HEK293 (cell line): ENCODE measurements around the gene DCLK1.

ENCODE experiments used
- CTCF ChIA-PET: fragments of 350-600 bp; formaldehyde crosslinking; extraction: SDS; loops from one replicate; lab custom pipeline; 2021; ENCODE audit warnings: antibody characterized with exemption; lab: Yijun Ruan, JAX
- POLR2A ChIA-PET: fragments of 300-600 bp; formaldehyde crosslinking; extraction: SDS; loops from one replicate; lab custom pipeline; 2020; ENCODE audit warnings: antibody characterized with exemption, inconsistent platforms; lab: Yijun Ruan, JAX
- H3K27ac ChIP-seq: fragments of 200-500 bp; sonication (Bioruptor generic); 2 replicates; pipeline ENCODE4 v1.5.1; 2014; ENCODE audit warnings: low read depth, low read length, control low read depth, inconsistent platforms; ENCODE audit errors: extremely low read depth
- H3K36me3 ChIP-seq, 2 experiments: fragments of 200-500 bp in 1 of 2; sonication (Bioruptor generic) in 1 of 2; 1 replicate in 1 of 2; 2 replicates in 1 of 2; pipeline ENCODE4 v1.5.1; 2014 to 2017; ENCODE audit warnings: inconsistent platforms in 2 of 2, low read length in 2 of 2; ENCODE audit not compliant: control insufficient read depth in 2 of 2, insufficient read depth in 1 of 2
- H3K4me1 ChIP-seq: fragments of 200-500 bp; sonication (Bioruptor generic); 2 replicates; pipeline ENCODE4 v1.5.1; 2014; ENCODE audit warnings: mild to moderate bottlenecking, low read length, inconsistent platforms; ENCODE audit not compliant: control insufficient read depth, insufficient read depth
- H3K4me3 ChIP-seq: 2 replicates; pipeline ENCODE4 v1.5.1; 2011; ENCODE audit warnings: low read depth, mild to moderate bottlenecking, control low read depth, low read length, moderate library complexity
- H3K9me3 ChIP-seq: fragments of 200-500 bp; sonication (Bioruptor generic); 2 replicates; pipeline ENCODE4 v1.5.1; 2014; ENCODE audit warnings: low read depth, low read length, inconsistent platforms; ENCODE audit not compliant: control insufficient read depth, insufficient read depth
- GLI4 ChIP-seq: fragments of 450-650 bp; formaldehyde crosslinking; IDR thresholded peaks from 2 replicates; pipeline ENCODE4 v1.5.1; 2016; ENCODE audit warnings: missing biosample characterization, missing genetic modification characterization
- KLF16 ChIP-seq: fragments of 450-650 bp; formaldehyde crosslinking; IDR thresholded peaks from 2 replicates; pipeline ENCODE4 v1.5.1; 2017; ENCODE audit warnings: missing biosample characterization, missing genetic modification characterization
- TRIM28 ChIP-seq: IDR thresholded peaks from 2 replicates; pipeline ENCODE4 v1.6.1; 2011; ENCODE audit warnings: low read length, control low read depth, borderline replicate concordance
- ZIC2 ChIP-seq: fragments of 450-650 bp; formaldehyde crosslinking; IDR thresholded peaks from 2 replicates; pipeline ENCODE4 v1.5.1; 2016; ENCODE audit warnings: missing biosample characterization, missing genetic modification characterization
- ZNF214 ChIP-seq: fragments of 450-650 bp; formaldehyde crosslinking; IDR thresholded peaks from 2 replicates; pipeline ENCODE4 v1.5.1; 2017; ENCODE audit warnings: missing biosample characterization, mild to moderate bottlenecking, missing genetic modification characterization, borderline replicate concordance
- ZNF24 ChIP-seq: fragments of 450-650 bp; formaldehyde crosslinking; IDR thresholded peaks from 2 replicates; pipeline ENCODE4 v1.5.1; 2016; ENCODE audit warnings: missing biosample characterization, missing genetic modification characterization
- ZNF366 ChIP-seq: fragments of 450-650 bp; formaldehyde crosslinking; conservative IDR thresholded peaks from 2 replicates; pipeline ENCODE4 v1.5.1; 2016; ENCODE audit warnings: missing biosample characterization, missing genetic modification characterization
- ZNF423 ChIP-seq: fragments of 450-650 bp; formaldehyde crosslinking; IDR thresholded peaks from 2 replicates; pipeline ENCODE4 v1.5.1; 2016; ENCODE audit warnings: missing biosample characterization, missing genetic modification characterization
- ZNF600 ChIP-seq: fragments of 450-650 bp; formaldehyde crosslinking; IDR thresholded peaks from 2 replicates; pipeline ENCODE4 v1.5.1; 2016; ENCODE audit warnings: missing biosample characterization, missing genetic modification characterization
- ZNF621 ChIP-seq: fragments of 450-650 bp; formaldehyde crosslinking; IDR thresholded peaks from 2 replicates; pipeline ENCODE4 v1.5.1; 2017; ENCODE audit warnings: missing biosample characterization, missing genetic modification characterization
- TF ChIP-seq, protein P1 (sequence below): fragments of 450-650 bp; formaldehyde crosslinking; IDR thresholded peaks from 2 replicates; pipeline ENCODE4 v1.5.1; 2016; ENCODE audit warnings: missing biosample characterization, missing genetic modification characterization
- TF ChIP-seq, protein P2 (sequence below): fragments of 450-650 bp; formaldehyde crosslinking; IDR thresholded peaks from 2 replicates; pipeline ENCODE4 v1.5.1; 2016; ENCODE audit warnings: missing biosample characterization, missing genetic modification characterization
- TF ChIP-seq, protein P3 (sequence below): fragments of 450-650 bp; formaldehyde crosslinking; IDR thresholded peaks from 2 replicates; pipeline ENCODE4 v1.5.1; 2016; ENCODE audit warnings: missing biosample characterization, missing genetic modification characterization, borderline replicate concordance
- TF ChIP-seq, protein P4 (sequence below): fragments of 450-650 bp; formaldehyde crosslinking; IDR thresholded peaks from 2 replicates; pipeline ENCODE4 v1.5.1; 2016; ENCODE audit warnings: missing biosample characterization, missing genetic modification characterization
- TF ChIP-seq, protein P5 (sequence below): IDR thresholded peaks from 2 replicates; pipeline ENCODE4 v1.6.1; 2011; ENCODE audit warnings: mild to moderate bottlenecking, low read depth, low read length, borderline replicate concordance

The DCLK1 gene

DNA sequence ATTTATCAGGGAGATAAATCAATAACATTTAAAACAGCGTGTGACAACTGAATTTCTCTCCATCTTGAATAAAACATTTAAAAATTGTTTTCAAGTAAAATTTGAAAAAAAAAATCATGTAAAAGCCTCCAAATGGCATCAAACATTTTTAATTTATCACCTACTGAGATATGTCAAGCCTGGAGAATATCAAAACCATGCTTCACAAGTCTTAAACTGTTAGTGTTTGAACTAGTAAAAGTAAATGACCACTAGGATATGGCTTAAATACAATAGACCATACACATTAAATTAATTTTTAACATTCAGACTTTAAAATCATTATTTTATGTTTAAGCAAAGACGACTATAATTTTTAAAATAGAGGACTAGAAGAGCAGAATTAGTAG is 281.9 kb downstream of the DCLK1 start:
- H3K4me3 ChIP-seq: no peak overlapping the region
- TF ChIP-seq ZIC2: no peak
- no peaks in the 10 kb centered on the region for H3K36me3 ChIP-seq
- H3K9me3 ChIP-seq: no peaks in the 10 kb centered on the region
- ChIA-PET CTCF (no interaction called here), POLR2A (no interaction called here)
- no peaks in the 10 kb centered on the region for H3K4me1 ChIP-seq
- H3K27ac ChIP-seq: no peak overlapping the region

DNA sequence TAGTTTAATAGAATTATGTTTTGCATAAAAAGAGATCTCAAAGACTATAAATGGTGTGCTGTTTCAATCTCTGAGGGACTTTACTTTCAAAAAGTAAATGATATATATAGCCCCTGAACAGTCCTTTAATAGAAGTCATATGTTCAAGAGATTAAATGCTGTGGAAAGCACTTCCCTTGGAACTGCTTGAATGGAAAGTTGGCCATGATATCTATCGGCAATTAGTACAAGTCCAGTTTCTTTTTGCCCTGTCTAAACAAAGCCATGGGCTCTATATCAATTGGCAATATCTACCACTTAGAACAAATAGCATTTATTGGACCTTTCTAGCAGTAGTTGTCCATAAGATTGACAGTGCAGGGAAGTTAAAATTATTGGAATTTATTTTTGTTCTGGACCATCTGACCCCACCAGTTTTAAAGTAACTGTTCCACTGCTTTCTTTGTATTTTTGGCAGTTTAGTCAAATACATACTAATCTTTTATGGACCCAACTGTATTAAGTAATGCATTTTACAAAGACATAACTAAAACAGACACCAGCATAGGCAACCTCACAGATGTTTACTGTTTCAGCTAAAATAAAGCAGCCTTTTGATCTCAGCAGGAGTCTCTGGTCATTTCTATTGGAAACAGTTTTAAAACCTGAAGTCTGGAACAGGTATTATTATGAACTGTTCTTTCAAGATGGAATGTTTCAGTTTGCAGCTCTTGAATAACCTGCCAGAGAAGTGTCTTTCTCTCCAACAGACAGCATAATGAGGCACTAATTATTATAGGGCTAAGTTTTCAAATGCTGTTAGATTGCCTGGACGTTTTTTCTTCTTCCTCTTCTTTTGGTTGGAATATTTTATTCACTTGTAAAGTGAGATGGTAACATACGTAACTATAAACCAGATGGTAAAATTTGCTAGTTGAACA is 282.6 kb downstream of the DCLK1 start:
- H3K4me1 ChIP-seq: no peaks in the 10 kb centered on the region
- H3K36me3 ChIP-seq: no peaks in the 10 kb centered on the region
- no peak overlapping the region for H3K4me3 ChIP-seq
- CTCF ChIA-PET: no interaction called here
- H3K27ac ChIP-seq: no peak overlapping the region
- TF ChIP-seq ZNF621 (tag by site-specific recombination) (no peak), ZNF214 (tag by site-specific recombination) (no peak), KLF16 (no peak), ZNF423 (tag by site-specific recombination) (no peak), TRIM28 (no peak), GLI4 (tag by site-specific recombination) (no peak), ZNF366 (no peak), ZNF24 (tag by site-specific recombination) (no peak), ZNF600 (tag by site-specific recombination) (no peak)
- TF ChIP-seq, protein P1, sequence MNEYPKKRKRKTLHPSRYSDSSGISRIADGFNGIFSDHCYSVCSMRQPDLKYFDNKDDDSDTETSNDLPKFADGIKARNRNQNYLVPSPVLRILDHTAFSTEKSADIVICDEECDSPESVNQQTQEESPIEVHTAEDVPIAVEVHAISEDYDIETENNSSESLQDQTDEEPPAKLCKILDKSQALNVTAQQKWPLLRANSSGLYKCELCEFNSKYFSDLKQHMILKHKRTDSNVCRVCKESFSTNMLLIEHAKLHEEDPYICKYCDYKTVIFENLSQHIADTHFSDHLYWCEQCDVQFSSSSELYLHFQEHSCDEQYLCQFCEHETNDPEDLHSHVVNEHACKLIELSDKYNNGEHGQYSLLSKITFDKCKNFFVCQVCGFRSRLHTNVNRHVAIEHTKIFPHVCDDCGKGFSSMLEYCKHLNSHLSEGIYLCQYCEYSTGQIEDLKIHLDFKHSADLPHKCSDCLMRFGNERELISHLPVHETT (tag by site-specific recombination): no peak
- TF ChIP-seq, protein P2, sequence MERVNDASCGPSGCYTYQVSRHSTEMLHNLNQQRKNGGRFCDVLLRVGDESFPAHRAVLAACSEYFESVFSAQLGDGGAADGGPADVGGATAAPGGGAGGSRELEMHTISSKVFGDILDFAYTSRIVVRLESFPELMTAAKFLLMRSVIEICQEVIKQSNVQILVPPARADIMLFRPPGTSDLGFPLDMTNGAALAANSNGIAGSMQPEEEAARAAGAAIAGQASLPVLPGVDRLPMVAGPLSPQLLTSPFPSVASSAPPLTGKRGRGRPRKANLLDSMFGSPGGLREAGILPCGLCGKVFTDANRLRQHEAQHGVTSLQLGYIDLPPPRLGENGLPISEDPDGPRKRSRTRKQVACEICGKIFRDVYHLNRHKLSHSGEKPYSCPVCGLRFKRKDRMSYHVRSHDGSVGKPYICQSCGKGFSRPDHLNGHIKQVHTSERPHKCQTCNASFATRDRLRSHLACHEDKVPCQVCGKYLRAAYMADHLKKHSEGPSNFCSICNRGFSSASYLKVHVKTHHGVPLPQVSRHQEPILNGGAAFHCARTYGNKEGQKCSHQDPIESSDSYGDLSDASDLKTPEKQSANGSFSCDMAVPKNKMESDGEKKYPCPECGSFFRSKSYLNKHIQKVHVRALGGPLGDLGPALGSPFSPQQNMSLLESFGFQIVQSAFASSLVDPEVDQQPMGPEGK (tag by site-specific recombination): no peak
- TF ChIP-seq, protein P3, sequence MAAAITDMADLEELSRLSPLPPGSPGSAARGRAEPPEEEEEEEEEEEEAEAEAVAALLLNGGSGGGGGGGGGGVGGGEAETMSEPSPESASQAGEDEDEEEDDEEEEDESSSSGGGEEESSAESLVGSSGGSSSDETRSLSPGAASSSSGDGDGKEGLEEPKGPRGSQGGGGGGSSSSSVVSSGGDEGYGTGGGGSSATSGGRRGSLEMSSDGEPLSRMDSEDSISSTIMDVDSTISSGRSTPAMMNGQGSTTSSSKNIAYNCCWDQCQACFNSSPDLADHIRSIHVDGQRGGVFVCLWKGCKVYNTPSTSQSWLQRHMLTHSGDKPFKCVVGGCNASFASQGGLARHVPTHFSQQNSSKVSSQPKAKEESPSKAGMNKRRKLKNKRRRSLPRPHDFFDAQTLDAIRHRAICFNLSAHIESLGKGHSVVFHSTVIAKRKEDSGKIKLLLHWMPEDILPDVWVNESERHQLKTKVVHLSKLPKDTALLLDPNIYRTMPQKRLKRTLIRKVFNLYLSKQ (tag by site-specific recombination): no peak
- TF ChIP-seq, protein P4, sequence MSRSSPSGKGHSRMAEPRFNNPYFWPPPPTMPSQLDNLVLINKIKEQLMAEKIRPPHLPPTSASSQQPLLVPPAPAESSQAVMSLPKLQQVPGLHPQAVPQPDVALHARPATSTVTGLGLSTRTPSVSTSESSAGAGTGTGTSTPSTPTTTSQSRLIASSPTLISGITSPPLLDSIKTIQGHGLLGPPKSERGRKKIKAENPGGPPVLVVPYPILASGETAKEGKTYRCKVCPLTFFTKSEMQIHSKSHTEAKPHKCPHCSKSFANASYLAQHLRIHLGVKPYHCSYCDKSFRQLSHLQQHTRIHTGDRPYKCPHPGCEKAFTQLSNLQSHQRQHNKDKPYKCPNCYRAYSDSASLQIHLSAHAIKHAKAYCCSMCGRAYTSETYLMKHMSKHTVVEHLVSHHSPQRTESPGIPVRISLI: no peak
- TF ChIP-seq, protein P5, sequence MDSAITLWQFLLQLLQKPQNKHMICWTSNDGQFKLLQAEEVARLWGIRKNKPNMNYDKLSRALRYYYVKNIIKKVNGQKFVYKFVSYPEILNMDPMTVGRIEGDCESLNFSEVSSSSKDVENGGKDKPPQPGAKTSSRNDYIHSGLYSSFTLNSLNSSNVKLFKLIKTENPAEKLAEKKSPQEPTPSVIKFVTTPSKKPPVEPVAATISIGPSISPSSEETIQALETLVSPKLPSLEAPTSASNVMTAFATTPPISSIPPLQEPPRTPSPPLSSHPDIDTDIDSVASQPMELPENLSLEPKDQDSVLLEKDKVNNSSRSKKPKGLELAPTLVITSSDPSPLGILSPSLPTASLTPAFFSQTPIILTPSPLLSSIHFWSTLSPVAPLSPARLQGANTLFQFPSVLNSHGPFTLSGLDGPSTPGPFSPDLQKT: no peak
- POLR2A ChIA-PET: no interaction called here
- no peaks in the 10 kb centered on the region for H3K9me3 ChIP-seq
